Right cardiac atrium (tissue), 5 donors: ENCODE measurements around the gene TPRX1. TPM values are rescaled to one million over a fixed set of nuclear protein-coding genes. Genes with fewer than 3 reads are reported as not detected.
"Not testable (repeated sequence)": the region's sequence is repeated elsewhere in the genome, so short reads cannot be mapped to it uniquely, and the experiment has no call there.

Experiments
- ATAC-seq, 2 donors: fragments of 200-7000 bp; cut with Tn5 transposase; one replicate each; pipeline versions ENCODE4 v1.8.0 to v1.9.1; 2020; ENCODE audit warnings: moderate library complexity in 2 of 2, mild to moderate bottlenecking in 1 of 2
- DNase-seq, 3 donors: peaks; one replicate each; pipeline ENCODE4 v3.0.0-alpha.2; 2020
- H3K27ac ChIP-seq: one replicate; pipeline ENCODE4 v1.5.1; 2013; ENCODE audit warnings: mild to moderate bottlenecking, low read length, control low read depth, moderate library complexity
- H3K27me3 ChIP-seq: one replicate; pipeline ENCODE4 v1.6.1; 2013; ENCODE audit not compliant: control insufficient read depth, insufficient read depth
- H3K4me1 ChIP-seq: one replicate; pipeline ENCODE4 v1.6.1; 2013; ENCODE audit warnings: low read length; ENCODE audit not compliant: control insufficient read depth, insufficient read depth
- H3K4me3 ChIP-seq: one replicate; pipeline ENCODE4 v1.5.1; 2013; ENCODE audit warnings: low read length, control low read depth
- H3K9me3 ChIP-seq: one replicate; pipeline ENCODE4 v1.6.1; 2013; ENCODE audit warnings: low read length; ENCODE audit not compliant: control insufficient read depth
- WGBS: extraction: QIAGEN DNeasy Blood & Tissue Kit; methylation state at CpG from one replicate; pipeline ENCODE4 v1.1.7; 2013; 5-methylcytosine and 5-hydroxymethylcytosine counted together
- intact Hi-C, 4 donors: fragments of 100-400 bp; cut with DNase I; formaldehyde crosslinking; loops; one replicate each; pipeline versions ENCODE4 v1.11.0 to v1.14.0; 2022 to 2023
- polyA plus RNA-seq: library from polyadenylated mRNA; stranded (reverse); fragments of 200-250 nt; gene quantifications from one replicate; pipeline ENCODE4 v1.2.3, GENCODE V29; 2013
- total RNA-seq, 4 donors: library from RNA; stranded (reverse); fragmentation: NEBNext Ultra II Directional; extraction: Animal tissue kit (Norgen Biotek cat#: 25700); gene quantifications; one replicate each; pipeline ENCODE4 v1.2.1, GENCODE V29; 2021
- donor health status: healthy with polysubstance abuse.
- donor health status: DM: no; HTN: yes; CAD: no.
- donor health status: DM: no; HTN: no; CAD: no.
- donor health status: DM: no; HTN: yes; CAD: no; lungs with severe emphysema.
- donor health status: DM: yes; HTN: yes; CAD: no.

The TPRX1 gene
- total and polyA plus RNA-seq, 5 donors: not detected

- DNase-seq: no peak
- Histone ChIP-seq H3K4me3 (no peak overlapping the region), H3K4me1 (no peaks in the 10 kb centered on the region), H3K27ac (no peak overlapping the region), H3K27me3 (no peaks in the 10 kb centered on the region), H3K9me3 (no peaks in the 10 kb centered on the region)
- no peak for ATAC-seq
- intact Hi-C loops: no loop called here
- WGBS: 86% methylated on average over 25 of the region's 25 CpGs
Observed at GRCh38 chr19:47802521-47803043, 1.8 kb downstream of the TPRX1 start.

GRCh38 chr19:47801270-47801669 lies 3.1 kb downstream of the TPRX1 start:
- no peak for DNase-seq
- Histone ChIP-seq H3K27me3 (no peaks in the 10 kb centered on the region), H3K9me3 (no peaks in the 10 kb centered on the region), H3K4me1 (no peaks in the 10 kb centered on the region), H3K27ac (no peak overlapping the region), H3K4me3 (no peak overlapping the region)
- intact Hi-C loops: no loop called here
- no peak for ATAC-seq
- 93% methylated on average over 4 of the region's 4 CpGs for WGBS

GRCh38 chr19:47798904-47799266 lies 5.5 kb downstream of the TPRX1 start:
- no peak for ATAC-seq
- intact Hi-C loops: loop anchor here in 1 of 4 donors (10.0 kb wide), 1 partner anchor 66 kb away; no protein-coding TSS in a partner anchor
- WGBS: 89% methylated on average over 4 of the region's 4 CpGs
- Histone ChIP-seq H3K27ac (no peak overlapping the region), H3K27me3 (no peaks in the 10 kb centered on the region), H3K4me1 (no peaks in the 10 kb centered on the region), H3K4me3 (no peak overlapping the region), H3K9me3 (no peaks in the 10 kb centered on the region)
- DNase-seq: no peak

GRCh38 chr19:47797996-47798903 lies 6.1 kb downstream of the TPRX1 start:
- Histone ChIP-seq H3K27ac (no peak overlapping the region), H3K27me3 (no peaks in the 10 kb centered on the region), H3K9me3 (no peaks in the 10 kb centered on the region), H3K4me3 (no peak overlapping the region), H3K4me1 (no peaks in the 10 kb centered on the region)
- WGBS: 51% methylated on average over 14 of the region's 14 CpGs
- ATAC-seq (no peak), DNase-seq (no peak)
- intact Hi-C loops: loop anchor here in 1 of 4 donors (10.0 kb wide), 1 partner anchor 67 kb away; no protein-coding TSS in a partner anchor

GRCh38 chr19:47796785-47797184 lies 7.6 kb downstream of the TPRX1 start:
- ATAC-seq: no peak
- no peaks in the 10 kb centered on the region for H3K4me1 ChIP-seq
- intact Hi-C loops: loop anchor here in 1 of 4 donors (10.0 kb wide), 1 partner anchor 68 kb away; no protein-coding TSS in a partner anchor
- no peak overlapping the region for H3K4me3 ChIP-seq
- H3K9me3 ChIP-seq: no peaks in the 10 kb centered on the region
- H3K27me3 ChIP-seq: no peaks in the 10 kb centered on the region
- DNase-seq: no peak
- H3K27ac ChIP-seq: no peak overlapping the region
- WGBS: 89% methylated on average over 2 of the region's 2 CpGs

GRCh38 chr19:47794526-47794925 lies 9.8 kb downstream of the TPRX1 start:
- intact Hi-C loops: loop anchor here in 1 of 4 donors (10.0 kb wide), 1 partner anchor 70 kb away; no protein-coding TSS in a partner anchor
- H3K27me3 ChIP-seq: no peaks in the 10 kb centered on the region
- no peak overlapping the region for H3K4me3 ChIP-seq
- no peaks in the 10 kb centered on the region for H3K4me1 ChIP-seq
- no peaks in the 10 kb centered on the region for H3K9me3 ChIP-seq
- no peak overlapping the region for H3K27ac ChIP-seq
- 83% methylated on average over 18 of the region's 18 CpGs for WGBS
- ATAC-seq (no peak), DNase-seq (no peak)

- H3K9me3 ChIP-seq: no peaks in the 10 kb centered on the region
- 93% methylated on average over 1 of the region's 1 CpG for WGBS
- no peak overlapping the region for H3K27ac ChIP-seq
- H3K4me3 ChIP-seq: no peak overlapping the region
- H3K27me3 ChIP-seq: no peaks in the 10 kb centered on the region
- no peak for ATAC-seq
- intact Hi-C loops: loop anchor here in 1 of 4 donors (10.0 kb wide), 1 partner anchor 72 kb away; no protein-coding TSS in a partner anchor
- H3K4me1 ChIP-seq: no peaks in the 10 kb centered on the region
- DNase-seq: no peak
Observed at GRCh38 chr19:47792616-47793015, 11.7 kb downstream of the TPRX1 start.

GRCh38 chr19:47790398-47790814 lies 13.9 kb downstream of the TPRX1 start:
- intact Hi-C loops: loop anchor here in 1 of 4 donors (10.0 kb wide), 1 partner anchor 74 kb away; no protein-coding TSS in a partner anchor
- ATAC-seq (peak; percentile 76 to 77), DNase-seq (peak; percentile 88 to 95 (median 93))
- no peaks in the 10 kb centered on the region for H3K4me1 ChIP-seq
- WGBS: 12% methylated on average over 10 of the region's 10 CpGs
- H3K27ac ChIP-seq: no peak overlapping the region
- H3K27me3 ChIP-seq: no peaks in the 10 kb centered on the region
- no peak overlapping the region for H3K4me3 ChIP-seq
- H3K9me3 ChIP-seq: no peaks in the 10 kb centered on the region

GRCh38 chr19:47789811-47790210 lies 14.5 kb downstream of the TPRX1 start:
- WGBS: 92% methylated on average over 13 of the region's 13 CpGs
- not testable (repeated sequence) for H3K9me3 ChIP-seq, H3K27ac ChIP-seq, ATAC-seq, DNase-seq, H3K4me3 ChIP-seq, H3K27me3 ChIP-seq, H3K4me1 ChIP-seq
- intact Hi-C loops: loop anchor here in 2 of 4 donors (2.0 to 10.0 kb wide), 3 partner anchors 23 to 78 kb away; partner anchors contain the start of gene EHD2 (in 1 of the 2)

GRCh38 chr19:47787307-47787706 lies 17.0 kb downstream of the TPRX1 start:
- not testable (repeated sequence) for DNase-seq, H3K27me3 ChIP-seq, H3K27ac ChIP-seq, ATAC-seq, H3K4me1 ChIP-seq, H3K4me3 ChIP-seq, H3K9me3 ChIP-seq
- WGBS: 74% methylated on average over 10 of the region's 10 CpGs
- intact Hi-C loops: loop anchor here in 1 of 4 donors (5.0 kb wide), 1 partner anchor 75 kb away; the partner anchor contains the start of gene EHD2

GRCh38 chr19:47786566-47786965 lies 17.8 kb downstream of the TPRX1 start:
- no peak for ATAC-seq

More at GRCh38 chr19:47786566-47786965, 17.8 kb downstream of the TPRX1 start:
- DNase-seq: no peak
- Histone ChIP-seq H3K4me3 (no peak overlapping the region), H3K4me1 (peaks cover 3% of the 10 kb centered on the region), H3K9me3 (no peaks in the 10 kb centered on the region), H3K27me3 (no peaks in the 10 kb centered on the region), H3K27ac (no peak overlapping the region)
- intact Hi-C loops: loop anchor here in 1 of 4 donors (5.0 kb wide), 1 partner anchor 74 kb away; the partner anchor contains the start of gene EHD2
- WGBS: 92% methylated on average over 7 of the region's 7 CpGs
